Neural cell (in vitro differentiated cells): ENCODE data around the gene CNOT10. TPM values are rescaled to one million over a fixed set of nuclear protein-coding genes. Genes with fewer than 3 reads are reported as not detected.

Source experiments
- H2AFZ ChIP-seq: fragments of 200-600, 300-800 bp; sonication (generic), shearing (Covaris generic); 2 replicates; pipeline ENCODE4 v1.6.0; 2014; ENCODE audit warnings: low read depth, mild to moderate bottlenecking, antibody characterized with exemption, low read length, moderate library complexity
- H3F3A ChIP-seq: fragments of 200-600 bp; shearing (Covaris generic); 2 replicates; pipeline ENCODE4 v1.6.1; 2016; ENCODE audit warnings: mild to moderate bottlenecking, moderate library complexity, mixed read lengths, antibody characterized with exemption, low read length; ENCODE audit not compliant: insufficient read depth, poor library complexity, severe bottlenecking
- H3K27ac ChIP-seq: fragments of 200-600, 300-800 bp; sonication (generic), shearing (Covaris generic); 2 replicates; pipeline ENCODE4 v1.5.1; 2014; ENCODE audit warnings: mild to moderate bottlenecking, low read length, moderate library complexity
- H3K27me3 ChIP-seq: fragments of 300-800, 200-600 bp; sonication (generic), shearing (Covaris generic); 2 replicates; pipeline ENCODE4 v1.6.0; 2014; ENCODE audit warnings: mild to moderate bottlenecking, low read depth, low read length, moderate library complexity; ENCODE audit not compliant: insufficient read depth
- H3K36me3 ChIP-seq: fragments of 300-800, 200-600 bp; sonication (generic), shearing (Covaris generic); 2 replicates; pipeline ENCODE4 v1.5.1; 2014; ENCODE audit warnings: mild to moderate bottlenecking, antibody characterized with exemption, low read length, moderate library complexity; ENCODE audit not compliant: insufficient read depth
- H3K4me2 ChIP-seq: fragments of 300-800, 200-600 bp; sonication (generic), shearing (Covaris generic); 2 replicates; pipeline ENCODE4 v1.6.0; 2014; ENCODE audit warnings: mild to moderate bottlenecking, low read length
- H3K4me3 ChIP-seq: fragments of 300-800, 200-600 bp; sonication (generic), shearing (Covaris generic); 2 replicates; pipeline ENCODE4 v1.5.1; 2014; ENCODE audit warnings: mild to moderate bottlenecking, low read length, moderate library complexity
- H3K79me2 ChIP-seq: fragments of 200-600 bp; shearing (Covaris generic); replicated peaks from 2 replicates; pipeline ENCODE4 v1.6.0; 2014; ENCODE audit warnings: mild to moderate bottlenecking, low read length, moderate library complexity; ENCODE audit not compliant: insufficient read depth
- H3K9ac ChIP-seq: fragments of 300-800, 200-600 bp; sonication (generic), shearing (Covaris generic); 2 replicates; pipeline ENCODE4 v1.6.1; 2016; ENCODE audit warnings: mild to moderate bottlenecking, low read length, mixed read lengths
- H3K9me2 ChIP-seq: fragments of 200-600 bp; shearing (Covaris generic); 2 replicates; pipeline ENCODE4 v1.6.1; 2016; ENCODE audit warnings: mild to moderate bottlenecking, low read length, mixed read lengths; ENCODE audit not compliant: insufficient read depth
- H3K9me3 ChIP-seq: fragments of 200-600, 300-800 bp; sonication (generic), shearing (Covaris generic); 2 replicates; pipeline ENCODE4 v1.6.1; 2016; ENCODE audit warnings: mild to moderate bottlenecking, mixed run types, low read length, moderate library complexity, mixed read lengths
- H4K20me1 ChIP-seq: fragments of 200-600 bp; shearing (Covaris generic); 2 replicates; pipeline ENCODE4 v1.6.1; 2016; ENCODE audit warnings: mild to moderate bottlenecking, mixed run types; ENCODE audit not compliant: insufficient read depth
- EP300 ChIP-seq: fragments of 450-650 bp; conservative IDR thresholded peaks from 2 replicates; pipeline ENCODE4 v1.6.1; 2014; ENCODE audit warnings: antibody characterized with exemption, mild to moderate bottlenecking, moderate library complexity; ENCODE audit not compliant: poor library complexity, severe bottlenecking
- EZH2 ChIP-seq: fragments of 200-600, 300-800 bp; shearing (Covaris generic), sonication (generic); IDR thresholded peaks from 2 replicates; pipeline ENCODE4 v1.6.1; 2014; ENCODE audit warnings: antibody characterized with exemption, low read length, borderline replicate concordance, mild to moderate bottlenecking; ENCODE audit not compliant: insufficient read depth, poor library complexity, severe bottlenecking
- MXI1 ChIP-seq: fragments of 450-650 bp; conservative IDR thresholded peaks from 2 replicates; pipeline ENCODE4 v1.6.1; 2014; ENCODE audit warnings: antibody characterized with exemption, mild to moderate bottlenecking; ENCODE audit not compliant: poor library complexity, severe bottlenecking
- POLR2AphosphoS5 ChIP-seq: IDR thresholded peaks from 2 replicates; pipeline ENCODE4 v1.6.1; 2012
- RAD21 ChIP-seq: fragments of 450-650 bp; conservative IDR thresholded peaks from 2 replicates; pipeline ENCODE4 v1.6.1; 2014; ENCODE audit warnings: antibody characterized with exemption, mild to moderate bottlenecking, moderate library complexity
- REST ChIP-seq: IDR thresholded peaks from 2 replicates; pipeline ENCODE4 v1.6.1; 2012; ENCODE audit warnings: borderline replicate concordance
- SMC3 ChIP-seq: fragments of 450-650 bp; conservative IDR thresholded peaks from 2 replicates; pipeline ENCODE4 v1.6.1; 2014; ENCODE audit warnings: antibody characterized with exemption, mild to moderate bottlenecking, moderate library complexity; ENCODE audit not compliant: poor library complexity
- TAF1 ChIP-seq: IDR thresholded peaks from 2 replicates; pipeline ENCODE4 v1.6.1; 2012; ENCODE audit warnings: low read depth
- polyA plus RNA-seq: library from polyadenylated mRNA; depleted of rRNA; stranded (reverse); fragments of >200 nt; gene quantifications from 2 replicates; pipeline ENCODE4 v1.2.3, GENCODE V29; 2014
- TF ChIP-seq, protein P1 (sequence below): fragments of 450-650 bp; IDR thresholded peaks from 2 replicates; pipeline ENCODE4 v1.5.1; 2014; ENCODE audit warnings: antibody characterized with exemption, mild to moderate bottlenecking, moderate library complexity; ENCODE audit not compliant: poor library complexity, severe bottlenecking

The CNOT10 gene
- polyA plus RNA-seq, 1 donor from 2014 or later = 53.8 TPM

DNA sequence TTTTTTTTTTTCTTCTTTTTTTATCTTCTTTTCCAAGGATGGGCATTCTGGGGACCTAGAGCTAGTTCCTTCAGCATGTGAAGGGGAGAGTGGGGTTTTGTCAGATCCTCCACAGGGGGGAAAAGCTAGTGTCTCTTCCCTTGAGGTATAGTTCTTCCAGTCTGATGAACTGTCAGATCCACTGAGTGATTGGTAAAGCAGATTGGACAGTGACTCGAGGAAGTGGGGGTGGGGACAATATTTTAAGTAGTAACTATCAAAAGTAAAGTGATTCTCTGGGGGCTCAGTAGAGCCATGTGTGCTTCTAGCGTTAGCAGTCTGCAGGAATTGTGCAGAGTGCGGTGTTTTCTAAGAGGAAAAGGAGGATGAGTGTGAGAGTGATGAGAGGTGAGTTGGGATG is 70.8 kb downstream of the CNOT10 start:
- Histone ChIP-seq H4K20me1 (no peaks in the 10 kb centered on the region), H3K4me3 (no peak overlapping the region), H2AFZ (no peak overlapping the region), H3K9ac (no peak overlapping the region), H3K27me3 (no peaks in the 10 kb centered on the region), H3K36me3 (no peaks in the 10 kb centered on the region), H3K4me2 (no peak overlapping the region), H3F3A (no peaks in the 10 kb centered on the region), H3K79me2 (no peaks in the 10 kb centered on the region), H3K9me2 (no peaks in the 10 kb centered on the region), H3K9me3 (no peaks in the 10 kb centered on the region), H3K27ac (no peak overlapping the region)
- no peak for TF ChIP-seq POLR2AphosphoS5
- no peak for TF ChIP-seq REST
- TF ChIP-seq EZH2 = no peak

GRCh38 chr3:32757618-32758374 is 72.8 kb downstream of the CNOT10 start:
- Histone ChIP-seq H3K79me2 (no peaks in the 10 kb centered on the region), H4K20me1 (no peaks in the 10 kb centered on the region), H3K27ac (no peak overlapping the region), H3F3A (no peaks in the 10 kb centered on the region), H3K9me3 (no peaks in the 10 kb centered on the region), H3K9me2 (no peaks in the 10 kb centered on the region), H3K4me2 (no peak overlapping the region), H3K9ac (no peak overlapping the region), H2AFZ (no peak overlapping the region), H3K4me3 (no peak overlapping the region), H3K36me3 (no peaks in the 10 kb centered on the region), H3K27me3 (no peaks in the 10 kb centered on the region)
- TF ChIP-seq POLR2AphosphoS5 (no peak), REST (no peak), MXI1 (no peak), TAF1 (no peak), SMC3 (no peak), EP300 (no peak), EZH2 (no peak), RAD21 (no peak)
- TF ChIP-seq, protein P1, sequence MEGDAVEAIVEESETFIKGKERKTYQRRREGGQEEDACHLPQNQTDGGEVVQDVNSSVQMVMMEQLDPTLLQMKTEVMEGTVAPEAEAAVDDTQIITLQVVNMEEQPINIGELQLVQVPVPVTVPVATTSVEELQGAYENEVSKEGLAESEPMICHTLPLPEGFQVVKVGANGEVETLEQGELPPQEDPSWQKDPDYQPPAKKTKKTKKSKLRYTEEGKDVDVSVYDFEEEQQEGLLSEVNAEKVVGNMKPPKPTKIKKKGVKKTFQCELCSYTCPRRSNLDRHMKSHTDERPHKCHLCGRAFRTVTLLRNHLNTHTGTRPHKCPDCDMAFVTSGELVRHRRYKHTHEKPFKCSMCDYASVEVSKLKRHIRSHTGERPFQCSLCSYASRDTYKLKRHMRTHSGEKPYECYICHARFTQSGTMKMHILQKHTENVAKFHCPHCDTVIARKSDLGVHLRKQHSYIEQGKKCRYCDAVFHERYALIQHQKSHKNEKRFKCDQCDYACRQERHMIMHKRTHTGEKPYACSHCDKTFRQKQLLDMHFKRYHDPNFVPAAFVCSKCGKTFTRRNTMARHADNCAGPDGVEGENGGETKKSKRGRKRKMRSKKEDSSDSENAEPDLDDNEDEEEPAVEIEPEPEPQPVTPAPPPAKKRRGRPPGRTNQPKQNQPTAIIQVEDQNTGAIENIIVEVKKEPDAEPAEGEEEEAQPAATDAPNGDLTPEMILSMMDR = no peak
